IMR-90 (cell line): ENCODE measurements around the gene ACOXL. TPM values are rescaled to one million over a fixed set of nuclear protein-coding genes. Genes with fewer than 3 reads are reported as not detected.

Source experiments
- ATAC-seq: fragments of 200-7000 bp; cut with Tn5 transposase; 2 replicates; pipeline ENCODE4 v1.9.1; 2020; ENCODE audit warnings: low read depth, mild to moderate bottlenecking, moderate library complexity
- BruUV-seq: library from RNA; stranded (reverse); fragments of 400-500 nt; replicated peaks from 2 replicates; lab custom pipeline; 2021; lab: Mats Ljungman, UMichigan
- CTCF ChIA-PET: fragments of 300-600 bp; formaldehyde crosslinking; extraction: SDS; loops from one replicate; lab custom pipeline; 2021; ENCODE audit warnings: antibody characterized with exemption; lab: Yijun Ruan, JAX
- POLR2A ChIA-PET: fragments of 300-600 bp; sonication (Branson Sonifier 250); formaldehyde crosslinking; loops from one replicate; lab custom pipeline; 2022; ENCODE audit warnings: antibody characterized with exemption; ENCODE audit not compliant: unreplicated experiment; lab: Charles Lee
- DNase-seq: peaks from one replicate; pipeline ENCODE4 v3.0.0; 2013
- H2AFZ ChIP-seq: replicated peaks from 2 replicates; pipeline ENCODE3; 2013; ENCODE audit warnings: low read length, mild to moderate bottlenecking; ENCODE audit not compliant: poor library complexity
- H2AK5ac ChIP-seq: 2 replicates; pipeline ENCODE4 v1.6.1; 2013; ENCODE audit warnings: low read depth, low read length, inconsistent platforms
- H2AK9ac ChIP-seq: replicated peaks from 2 replicates; pipeline ENCODE3; 2013; ENCODE audit warnings: mild to moderate bottlenecking, low read depth, low read length, moderate library complexity; ENCODE audit not compliant: poor library complexity
- H2BK120ac ChIP-seq: 2 replicates; pipeline ENCODE4 v1.6.1; 2013; ENCODE audit warnings: low read depth, low read length, inconsistent platforms
- H2BK15ac ChIP-seq: 3 replicates; pipeline ENCODE4 v1.6.1; 2013; ENCODE audit warnings: low read depth, low read length, inconsistent platforms
- H2BK20ac ChIP-seq: 2 replicates; pipeline ENCODE4 v1.6.1; 2013; ENCODE audit warnings: low read depth, mild to moderate bottlenecking, inconsistent platforms, low read length, moderate library complexity
- H2BK5ac ChIP-seq: 2 replicates; pipeline ENCODE4 v1.6.1; 2013; ENCODE audit warnings: mild to moderate bottlenecking, low read depth, low read length, inconsistent platforms; ENCODE audit not compliant: poor library complexity, severe bottlenecking
- H3K14ac ChIP-seq: replicated peaks from 2 replicates; pipeline ENCODE4 v1.6.1; 2013; ENCODE audit warnings: low read depth, low read length, inconsistent platforms
- H3K18ac ChIP-seq: 2 replicates; pipeline ENCODE4 v1.6.1; 2013; ENCODE audit warnings: low read depth, low read length, control low read depth
- H3K23ac ChIP-seq: 2 replicates; pipeline ENCODE4 v1.6.1; 2013; ENCODE audit warnings: low read depth, low read length, inconsistent platforms
- H3K27ac ChIP-seq: 2 replicates; pipeline ENCODE4 v1.5.1; 2013; ENCODE audit warnings: mild to moderate bottlenecking, control low read depth, low read length; ENCODE audit not compliant: insufficient read depth
- H3K27me3 ChIP-seq: 2 replicates; pipeline ENCODE4 v1.6.1; 2013; ENCODE audit warnings: low read length; ENCODE audit not compliant: control insufficient read depth, insufficient read depth
- H3K36me3 ChIP-seq: 2 replicates; pipeline ENCODE4 v1.6.1; 2013; ENCODE audit warnings: low read length, mixed read lengths; ENCODE audit not compliant: control insufficient read depth, insufficient read depth
- H3K4ac ChIP-seq: 2 replicates; pipeline ENCODE4 v1.6.1; 2013; ENCODE audit warnings: low read depth, low read length, inconsistent platforms
- H3K4me1 ChIP-seq: 2 replicates; pipeline ENCODE4 v1.6.1; 2013; ENCODE audit warnings: low read length, mixed read lengths; ENCODE audit not compliant: control insufficient read depth, insufficient read depth
- H3K4me2 ChIP-seq: 2 replicates; pipeline ENCODE4 v1.6.1; 2013; ENCODE audit warnings: low read depth, mild to moderate bottlenecking, control low read depth, low read length, moderate library complexity
- H3K4me3 ChIP-seq: 2 replicates; pipeline ENCODE4 v1.5.1; 2013; ENCODE audit warnings: low read depth, mild to moderate bottlenecking, control low read depth, low read length, moderate library complexity; ENCODE audit not compliant: insufficient read depth
- H3K56ac ChIP-seq: 2 replicates; pipeline ENCODE4 v1.6.1; 2013; ENCODE audit warnings: low read length, inconsistent platforms; ENCODE audit not compliant: insufficient read depth; ENCODE audit errors: extremely low read depth
- H3K79me1 ChIP-seq, 2 experiments: 2 replicates each; pipeline ENCODE4 v1.6.1; 2013; ENCODE audit warnings: low read length in 2 of 2, inconsistent platforms in 1 of 2, low read depth in 1 of 2
- H3K9ac ChIP-seq: 2 replicates; pipeline ENCODE4 v1.6.1; 2013; ENCODE audit warnings: low read depth, low read length, control low read depth
- H3K9me1 ChIP-seq: 2 replicates; pipeline ENCODE4 v1.6.1; 2013; ENCODE audit warnings: low read length, inconsistent platforms; ENCODE audit not compliant: insufficient read depth
- H3K9me3 ChIP-seq: 2 replicates; pipeline ENCODE4 v1.6.1; 2013; ENCODE audit warnings: low read length; ENCODE audit not compliant: control insufficient read depth, insufficient read depth
- H4K20me1 ChIP-seq: 2 replicates; pipeline ENCODE4 v1.6.1; 2013; ENCODE audit warnings: low read length, inconsistent platforms; ENCODE audit not compliant: insufficient read depth
- H4K5ac ChIP-seq: 2 replicates; pipeline ENCODE4 v1.6.1; 2013; ENCODE audit warnings: mild to moderate bottlenecking, low read depth, low read length, control low read depth
- H4K8ac ChIP-seq, 2 experiments: 2 replicates each; pipeline ENCODE4 v1.6.1; 2013; ENCODE audit warnings: low read depth in 2 of 2, low read length in 2 of 2, control low read depth in 1 of 2, inconsistent platforms in 1 of 2
- H4K91ac ChIP-seq: 2 replicates; pipeline ENCODE4 v1.6.1; 2013; ENCODE audit warnings: low read depth, low read length, inconsistent platforms; ENCODE audit not compliant: insufficient read depth
- CEBPB ChIP-seq: IDR thresholded peaks from 2 replicates; pipeline ENCODE4 v1.6.1; 2012; ENCODE audit warnings: low read depth, low read length, improper control_type of control experiment
- WGBS, 2 experiments: methylation state at CpG; one replicate each; pipeline versions ENCODE4 v1.1.5 to v1.1.7; 2013; ENCODE audit warnings: missing lambda C conversion rate in 2 of 2; ENCODE audit not compliant: insufficient read length in 1 of 2; ENCODE audit errors: extremely low coverage in 2 of 2; 5-methylcytosine and 5-hydroxymethylcytosine counted together
- dilution Hi-C: fragments of 300-500 bp; cut with HindIII; formaldehyde crosslinking; loops from one replicate; pipeline ENCODE4 v1.14.3; 2018; ENCODE audit warnings: low sequenced_read_pairs; ENCODE audit not compliant: unreplicated experiment
- in situ Hi-C: fragments of 300-500 bp; cut with MboI; formaldehyde crosslinking; loops from 3 replicates; pipeline ENCODE4 v1.14.3; 2019; ENCODE audit warnings: low sequenced_read_pairs, inconsistent platforms, mixed read lengths
- intact Hi-C: fragments of 100-400 bp; cut with micrococcal nuclease; formaldehyde crosslinking; loops from 2 replicates; pipeline ENCODE4 v1.10.0; 2022
- polyA plus RNA-seq, 3 experiments: library from polyadenylated mRNA; depleted of rRNA; stranded (reverse); fragments of >200 nt; gene quantifications; 2 replicates each; pipeline ENCODE4 v1.2.3, GENCODE V29; 2012; ENCODE audit warnings: low replicate concordance in 1 of 3
- total RNA-seq: library from RNA; depleted of rRNA; stranded (reverse); fragments of >200 nt; gene quantifications from 2 replicates; pipeline ENCODE4 v1.2.3, GENCODE V29; 2012

ACOXL gene
- total and polyA plus RNA-seq, 2 of the 4 experiments (the other 2 are of a cell fraction): not detected

- H2AK9ac ChIP-seq: no peak overlapping the region
- H4K8ac ChIP-seq: no peak overlapping the region
- no peak overlapping the region for H4K5ac ChIP-seq
- H4K20me1 ChIP-seq: no peaks in the 10 kb centered on the region
- CTCF ChIA-PET: no interaction called here
- no peaks in the 10 kb centered on the region for H3K9me3 ChIP-seq
- no peak overlapping the region for H3K14ac ChIP-seq
- ATAC-seq (no peak), DNase-seq (no peak)
- dilution Hi-C loops (no loop called here), intact Hi-C loops (no loop called here), in situ Hi-C loops (no loop called here)
- no peak overlapping the region for H2BK120ac ChIP-seq
- no peak overlapping the region for H3K4me3 ChIP-seq
- H3K4ac ChIP-seq: no peak overlapping the region
- H3K79me1 ChIP-seq: no peaks in the 10 kb centered on the region
- no peak overlapping the region for H3K23ac ChIP-seq
- POLR2A ChIA-PET: no interaction called here
- no peak for TF ChIP-seq CEBPB
- no peak overlapping the region for H2AFZ ChIP-seq
- no peak overlapping the region for H3K27ac ChIP-seq
- H2AK5ac ChIP-seq: no peak overlapping the region
- WGBS, 2 experiments: 61% methylated on average over 4 of the region's 10 CpGs; no CpG with 5 or more reads in 1 of the 2 experiments
- no peaks in the 10 kb centered on the region for H3K36me3 ChIP-seq
- H3K4me1 ChIP-seq: no peaks in the 10 kb centered on the region; the same call in 1 of the 2 replicates
- no peak overlapping the region for H3K18ac ChIP-seq
- no peaks in the 10 kb centered on the region for H3K9me1 ChIP-seq
- H3K9ac ChIP-seq: no peak overlapping the region
- H3K4me2 ChIP-seq: no peak overlapping the region
- no peak overlapping the region for H2BK20ac ChIP-seq
- no peak overlapping the region for H3K56ac ChIP-seq
- H2BK15ac ChIP-seq: no peak overlapping the region
- peaks cover 42% of the 10 kb centered on the region for H3K27me3 ChIP-seq
- no TSS peak for BruUV-seq
- H2BK5ac ChIP-seq: no peak overlapping the region
- H4K91ac ChIP-seq: no peak overlapping the region
Measured at GRCh38 chr2:111030260-111030891, 298.0 kb downstream of the ACOXL start.
